GM12878 (cell line): Measurements from ENCODE around the gene FBN2. TPM values are rescaled to one million over a fixed set of nuclear protein-coding genes. Genes with fewer than 3 reads are reported as not detected.

Source experiments
- ATAC-seq: fragments of 200-7000 bp; cut with Tn5 transposase; 3 replicates; pipeline ENCODE4 v1.9.1; 2020; ENCODE audit warnings: mild to moderate bottlenecking, moderate library complexity
- BruUV-seq: library from RNA; stranded (reverse); fragments of 400-500 nt; replicated peaks from 2 replicates; lab custom pipeline; 2021; lab: Mats Ljungman, UMichigan
- CTCF ChIA-PET: fragments of 300-600 bp; sonication (Branson Sonifier 250); formaldehyde crosslinking; extraction: SDS; loops from one replicate; lab custom pipeline; 2021; ENCODE audit warnings: inconsistent platforms; lab: Yijun Ruan, JAX
- POLR2A ChIA-PET: fragments of 350-600 bp; formaldehyde crosslinking; extraction: SDS; loops from one replicate; lab custom pipeline; 2021; ENCODE audit warnings: inconsistent platforms; lab: Charles Lee
- RAD21 ChIA-PET: fragments of 300-600 bp; sonication (Branson Sonifier 250); formaldehyde crosslinking; loops from one replicate; lab custom pipeline; 2023; ENCODE audit warnings: antibody characterized with exemption; ENCODE audit not compliant: unreplicated experiment; lab: Charles Lee
- SMC1A ChIA-PET: fragments of 300-600 bp; sonication (Branson Sonifier 250); formaldehyde crosslinking; loops from one replicate; lab custom pipeline; 2023; ENCODE audit not compliant: unreplicated experiment, uncharacterized antibody; lab: Charles Lee
- DNase-seq: peaks from one replicate; pipeline ENCODE4 v3.0.0-alpha.2; 2011; ENCODE audit warnings: low read depth, low spot score
- FAIRE-seq: peaks from 3 replicates; lab custom pipeline; 2011; peaks lifted over from hg19 to GRCh38; lab: Jason Lieb, UNC
- H2AFZ ChIP-seq: 2 replicates; pipeline ENCODE4 v1.6.0; 2011; ENCODE audit warnings: low read depth, low read length, control low read depth; ENCODE audit not compliant: control insufficient read depth
- H3K27ac ChIP-seq: 2 replicates; pipeline ENCODE4 v1.5.1; 2011; ENCODE audit warnings: control low read depth; ENCODE audit not compliant: control insufficient read depth, insufficient read depth
- H3K27me3 ChIP-seq, 2 experiments: replicated peaks in 1 of 2; 2 replicates each; pipeline versions ENCODE4 v1.6.0 to v1.6.1; 2011; ENCODE audit warnings: low read length in 1 of 2; ENCODE audit not compliant: control insufficient read depth in 2 of 2, insufficient read depth in 2 of 2
- H3K36me3 ChIP-seq, 2 experiments: 2 replicates each; pipeline ENCODE4 v1.5.1; 2011; ENCODE audit warnings: low read length in 1 of 2; ENCODE audit not compliant: control insufficient read depth in 2 of 2, insufficient read depth in 2 of 2
- H3K4me1 ChIP-seq: 2 replicates; pipeline ENCODE4 v1.6.1; 2011; ENCODE audit warnings: mild to moderate bottlenecking, low read length, moderate library complexity, mixed read lengths; ENCODE audit not compliant: control insufficient read depth, insufficient read depth
- H3K4me2 ChIP-seq: 2 replicates; pipeline ENCODE4 v1.6.0; 2011; ENCODE audit warnings: control low read depth; ENCODE audit not compliant: control insufficient read depth, insufficient read depth
- H3K4me3 ChIP-seq: fragments of 200-600 bp; sonication (generic); 2 replicates; pipeline ENCODE4 v1.5.1; 2016
- H3K79me2 ChIP-seq: 2 replicates; pipeline ENCODE4 v1.6.0; 2011; ENCODE audit warnings: low read length; ENCODE audit not compliant: control insufficient read depth, insufficient read depth
- H3K9ac ChIP-seq: 2 replicates; pipeline ENCODE4 v1.8.0; 2011; ENCODE audit warnings: low read length, control low read depth, mixed read lengths; ENCODE audit not compliant: control insufficient read depth, insufficient read depth
- H3K9me3 ChIP-seq: replicated peaks from 3 replicates; pipeline ENCODE4 v1.5.1; 2011; ENCODE audit warnings: mild to moderate bottlenecking, low read length; ENCODE audit not compliant: control insufficient read depth, insufficient read depth
- H4K20me1 ChIP-seq: 2 replicates; pipeline ENCODE4 v1.6.0; 2011; ENCODE audit not compliant: control insufficient read depth, insufficient read depth
- CBX3 ChIP-seq: fragments of 200-600 bp; sonication (generic); IDR thresholded peaks from 2 replicates; pipeline ENCODE4 v1.6.1; 2016; ENCODE audit warnings: low read depth, borderline replicate concordance
- NFXL1 ChIP-seq: fragments of 450-650 bp; IDR thresholded peaks from 2 replicates; pipeline ENCODE4 v1.6.1; 2017; ENCODE audit warnings: antibody characterized with exemption, mild to moderate bottlenecking, borderline replicate concordance
- PAX8 ChIP-seq: fragments of 450-650 bp; IDR thresholded peaks from 2 replicates; pipeline ENCODE4 v1.6.1; 2017; ENCODE audit warnings: mild to moderate bottlenecking, moderate library complexity
- POLR2A ChIP-seq: IDR thresholded peaks from 2 replicates; pipeline ENCODE4 v1.6.1; 2011; ENCODE audit warnings: low read depth, mild to moderate bottlenecking, low read length
- RB1 ChIP-seq: fragments of 450-650 bp; formaldehyde crosslinking; IDR thresholded peaks from 2 replicates; pipeline ENCODE4 v1.6.1; 2017; ENCODE audit warnings: mild to moderate bottlenecking, borderline replicate concordance
- RELA ChIP-seq: fragments of 450-650 bp; IDR thresholded peaks from 2 replicates; pipeline ENCODE4 v1.8.0; 2014; ENCODE audit warnings: borderline replicate concordance; ENCODE audit not compliant: partially characterized antibody
- SREBF1 ChIP-seq: IDR thresholded peaks from 2 replicates; pipeline ENCODE4 v1.6.1; 2012; ENCODE audit warnings: mild to moderate bottlenecking, low read length
- STAT3 ChIP-seq: IDR thresholded peaks from 2 replicates; pipeline ENCODE4 v1.6.1; 2011; ENCODE audit warnings: low read depth, low read length, improper control_type of control experiment
- TCF12 ChIP-seq: IDR thresholded peaks from 2 replicates; pipeline ENCODE4 v1.6.1; 2011; ENCODE audit warnings: low read depth, mild to moderate bottlenecking, low read length
- WGBS: methylation state at CpG from one replicate; pipeline ENCODE4 v1.1.6; 2016; ENCODE audit warnings: low lambda C conversion rate; ENCODE audit not compliant: insufficient replicate concordance, insufficient coverage; ENCODE audit errors: missing lambda C conversion rate; 5-methylcytosine and 5-hydroxymethylcytosine counted together
- in situ Hi-C: fragments of 300-500 bp; cut with MboI; formaldehyde crosslinking; loops from 9 replicates; pipeline ENCODE4 v1.14.3; 2018; ENCODE audit warnings: mixed read lengths
- intact Hi-C: fragments of 100-400 bp; cut with micrococcal nuclease; formaldehyde crosslinking; loops from one replicate; pipeline ENCODE4 v1.14.2; 2022; ENCODE audit not compliant: unreplicated experiment
- polyA plus RNA-seq, 11 experiments: library from polyadenylated mRNA; depleted of rRNA in 4 of 11; unstranded in 6 of 11; stranded (reverse) in 5 of 11; fragments of >200 nt; fragmentation: Nextera tagmentation in 4 of 11; fragmentation: Illumina TruSeq in 1 of 11; extraction: Ambion mirVana in 4 of 11; extraction: Trizol in 1 of 11; gene quantifications; 1 replicate in 1 of 11; 2 replicates in 10 of 11; pipeline versions ENCODE4 v1.2.1 to v1.2.3, GENCODE V29; 2011 to 2016; ENCODE audit warnings: inconsistent platforms in 2 of 11, missing spikeins in 2 of 11, low read depth in 1 of 11
- total RNA-seq, 4 experiments: library from RNA; depleted of rRNA in 3 of 4; stranded (reverse); fragments of >200 nt in 3 of 4; fragmentation: Illumina TruSeq in 1 of 4; extraction: Trizol in 1 of 4; gene quantifications; 2 replicates each; pipeline versions ENCODE4 v1.2.1 to v1.2.3, GENCODE V29; 2013 to 2021
- TF ChIP-seq, protein P1 (sequence below): fragments of 450-650 bp; IDR thresholded peaks from 2 replicates; pipeline ENCODE4 v1.6.1; 2018; ENCODE audit warnings: mild to moderate bottlenecking, low read depth, moderate library complexity; ENCODE audit not compliant: partially characterized antibody
- TF ChIP-seq, protein P2 (sequence below): IDR thresholded peaks from 2 replicates; pipeline ENCODE4 v1.6.1; 2012; ENCODE audit warnings: mild to moderate bottlenecking, low read depth, low read length
- TF ChIP-seq, protein P3 (sequence below): fragments of 450-650 bp; formaldehyde crosslinking; IDR thresholded peaks from 2 replicates; pipeline ENCODE4 v1.4.0; 2020; ENCODE audit warnings: mild to moderate bottlenecking, moderate library complexity
- TF ChIP-seq, protein P4 (sequence below): fragments of 450-650 bp; IDR thresholded peaks from 2 replicates; pipeline ENCODE4 v1.6.1; 2017; ENCODE audit warnings: borderline replicate concordance

FBN2 gene
- total and polyA plus RNA-seq, 10 of the 15 experiments (the other 5 are each of a cell fraction or from before 2014, with no cell fraction given): 0.01 to 0.98 (median 0.10) TPM; not detected in 3

DNA sequence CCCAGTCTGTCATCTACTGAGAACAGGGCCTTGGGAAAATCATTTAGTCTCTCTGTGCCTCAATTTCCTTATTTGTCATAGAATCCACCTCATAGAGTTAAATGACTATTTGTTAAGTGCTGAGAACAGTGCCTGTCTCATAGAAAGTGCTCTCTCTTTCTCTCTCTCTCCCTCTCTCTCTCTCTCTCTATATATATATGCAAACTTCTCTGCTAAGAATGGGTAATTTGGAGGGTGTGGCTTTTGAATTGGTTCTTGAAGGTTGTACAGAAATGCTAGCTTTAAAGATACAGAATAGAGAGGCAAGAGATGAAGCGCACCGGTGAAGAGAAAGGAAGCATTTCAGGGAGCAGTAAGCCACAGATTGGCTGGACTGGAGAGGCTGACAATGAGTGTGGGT lies 197.4 kb downstream of the FBN2 start:
- Histone ChIP-seq H3K36me3 (no peaks in the 10 kb centered on the region), H3K4me1 (no peaks in the 10 kb centered on the region), H3K79me2 (no peaks in the 10 kb centered on the region), H3K9me3 (no peaks in the 10 kb centered on the region), H3K27ac (no peak overlapping the region), H4K20me1 (no peaks in the 10 kb centered on the region), H3K4me2 (no peak overlapping the region), H3K9ac (no peak overlapping the region), H3K4me3 (no peak overlapping the region), H3K27me3 (no peaks in the 10 kb centered on the region; a peak in 1 of 4 replicates), H2AFZ (no peak overlapping the region)
- intact Hi-C loops: no loop called here
- no TSS peak for BruUV-seq
- ChIA-PET SMC1A (interaction anchor here (0.7 to 1.2 kb wide), 2 partner anchors 61 to 86 kb away, joined by 3 to 4 read pairs; no protein-coding TSS in a partner anchor), POLR2A (no interaction called here), CTCF (interaction anchor here (1.3 kb wide), 1 partner anchor 16 kb away, joined by 3 read pairs; no protein-coding TSS in a partner anchor), RAD21 (interaction anchor here (1.0 kb wide), 1 partner anchor 87 kb away, joined by 3 read pairs; no protein-coding TSS in a partner anchor)
- 70% methylated on average over 2 of the region's 2 CpGs for WGBS
- in situ Hi-C loops: no loop called here
- ATAC-seq (no peak), FAIRE-seq (no peak), DNase-seq (no peak)
- no peak for TF ChIP-seq POLR2A
- TF ChIP-seq, protein P1, sequence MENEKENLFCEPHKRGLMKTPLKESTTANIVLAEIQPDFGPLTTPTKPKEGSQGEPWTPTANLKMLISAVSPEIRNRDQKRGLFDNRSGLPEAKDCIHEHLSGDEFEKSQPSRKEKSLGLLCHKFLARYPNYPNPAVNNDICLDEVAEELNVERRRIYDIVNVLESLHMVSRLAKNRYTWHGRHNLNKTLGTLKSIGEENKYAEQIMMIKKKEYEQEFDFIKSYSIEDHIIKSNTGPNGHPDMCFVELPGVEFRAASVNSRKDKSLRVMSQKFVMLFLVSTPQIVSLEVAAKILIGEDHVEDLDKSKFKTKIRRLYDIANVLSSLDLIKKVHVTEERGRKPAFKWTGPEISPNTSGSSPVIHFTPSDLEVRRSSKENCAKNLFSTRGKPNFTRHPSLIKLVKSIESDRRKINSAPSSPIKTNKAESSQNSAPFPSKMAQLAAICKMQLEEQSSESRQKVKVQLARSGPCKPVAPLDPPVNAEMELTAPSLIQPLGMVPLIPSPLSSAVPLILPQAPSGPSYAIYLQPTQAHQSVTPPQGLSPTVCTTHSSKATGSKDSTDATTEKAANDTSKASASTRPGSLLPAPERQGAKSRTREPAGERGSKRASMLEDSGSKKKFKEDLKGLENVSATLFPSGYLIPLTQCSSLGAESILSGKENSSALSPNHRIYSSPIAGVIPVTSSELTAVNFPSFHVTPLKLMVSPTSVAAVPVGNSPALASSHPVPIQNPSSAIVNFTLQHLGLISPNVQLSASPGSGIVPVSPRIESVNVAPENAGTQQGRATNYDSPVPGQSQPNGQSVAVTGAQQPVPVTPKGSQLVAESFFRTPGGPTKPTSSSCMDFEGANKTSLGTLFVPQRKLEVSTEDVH: no peak
- no peak for TF ChIP-seq TCF12
- TF ChIP-seq, protein P2, sequence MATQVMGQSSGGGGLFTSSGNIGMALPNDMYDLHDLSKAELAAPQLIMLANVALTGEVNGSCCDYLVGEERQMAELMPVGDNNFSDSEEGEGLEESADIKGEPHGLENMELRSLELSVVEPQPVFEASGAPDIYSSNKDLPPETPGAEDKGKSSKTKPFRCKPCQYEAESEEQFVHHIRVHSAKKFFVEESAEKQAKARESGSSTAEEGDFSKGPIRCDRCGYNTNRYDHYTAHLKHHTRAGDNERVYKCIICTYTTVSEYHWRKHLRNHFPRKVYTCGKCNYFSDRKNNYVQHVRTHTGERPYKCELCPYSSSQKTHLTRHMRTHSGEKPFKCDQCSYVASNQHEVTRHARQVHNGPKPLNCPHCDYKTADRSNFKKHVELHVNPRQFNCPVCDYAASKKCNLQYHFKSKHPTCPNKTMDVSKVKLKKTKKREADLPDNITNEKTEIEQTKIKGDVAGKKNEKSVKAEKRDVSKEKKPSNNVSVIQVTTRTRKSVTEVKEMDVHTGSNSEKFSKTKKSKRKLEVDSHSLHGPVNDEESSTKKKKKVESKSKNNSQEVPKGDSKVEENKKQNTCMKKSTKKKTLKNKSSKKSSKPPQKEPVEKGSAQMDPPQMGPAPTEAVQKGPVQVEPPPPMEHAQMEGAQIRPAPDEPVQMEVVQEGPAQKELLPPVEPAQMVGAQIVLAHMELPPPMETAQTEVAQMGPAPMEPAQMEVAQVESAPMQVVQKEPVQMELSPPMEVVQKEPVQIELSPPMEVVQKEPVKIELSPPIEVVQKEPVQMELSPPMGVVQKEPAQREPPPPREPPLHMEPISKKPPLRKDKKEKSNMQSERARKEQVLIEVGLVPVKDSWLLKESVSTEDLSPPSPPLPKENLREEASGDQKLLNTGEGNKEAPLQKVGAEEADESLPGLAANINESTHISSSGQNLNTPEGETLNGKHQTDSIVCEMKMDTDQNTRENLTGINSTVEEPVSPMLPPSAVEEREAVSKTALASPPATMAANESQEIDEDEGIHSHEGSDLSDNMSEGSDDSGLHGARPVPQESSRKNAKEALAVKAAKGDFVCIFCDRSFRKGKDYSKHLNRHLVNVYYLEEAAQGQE: no peak
- no peak for TF ChIP-seq CBX3
- no peak for TF ChIP-seq STAT3
- no peak for TF ChIP-seq SREBF1
- no peak for TF ChIP-seq PAX8
- TF ChIP-seq RB1: no peak
- TF ChIP-seq NFXL1: no peak
- TF ChIP-seq RELA: no peak
- TF ChIP-seq, protein P3, sequence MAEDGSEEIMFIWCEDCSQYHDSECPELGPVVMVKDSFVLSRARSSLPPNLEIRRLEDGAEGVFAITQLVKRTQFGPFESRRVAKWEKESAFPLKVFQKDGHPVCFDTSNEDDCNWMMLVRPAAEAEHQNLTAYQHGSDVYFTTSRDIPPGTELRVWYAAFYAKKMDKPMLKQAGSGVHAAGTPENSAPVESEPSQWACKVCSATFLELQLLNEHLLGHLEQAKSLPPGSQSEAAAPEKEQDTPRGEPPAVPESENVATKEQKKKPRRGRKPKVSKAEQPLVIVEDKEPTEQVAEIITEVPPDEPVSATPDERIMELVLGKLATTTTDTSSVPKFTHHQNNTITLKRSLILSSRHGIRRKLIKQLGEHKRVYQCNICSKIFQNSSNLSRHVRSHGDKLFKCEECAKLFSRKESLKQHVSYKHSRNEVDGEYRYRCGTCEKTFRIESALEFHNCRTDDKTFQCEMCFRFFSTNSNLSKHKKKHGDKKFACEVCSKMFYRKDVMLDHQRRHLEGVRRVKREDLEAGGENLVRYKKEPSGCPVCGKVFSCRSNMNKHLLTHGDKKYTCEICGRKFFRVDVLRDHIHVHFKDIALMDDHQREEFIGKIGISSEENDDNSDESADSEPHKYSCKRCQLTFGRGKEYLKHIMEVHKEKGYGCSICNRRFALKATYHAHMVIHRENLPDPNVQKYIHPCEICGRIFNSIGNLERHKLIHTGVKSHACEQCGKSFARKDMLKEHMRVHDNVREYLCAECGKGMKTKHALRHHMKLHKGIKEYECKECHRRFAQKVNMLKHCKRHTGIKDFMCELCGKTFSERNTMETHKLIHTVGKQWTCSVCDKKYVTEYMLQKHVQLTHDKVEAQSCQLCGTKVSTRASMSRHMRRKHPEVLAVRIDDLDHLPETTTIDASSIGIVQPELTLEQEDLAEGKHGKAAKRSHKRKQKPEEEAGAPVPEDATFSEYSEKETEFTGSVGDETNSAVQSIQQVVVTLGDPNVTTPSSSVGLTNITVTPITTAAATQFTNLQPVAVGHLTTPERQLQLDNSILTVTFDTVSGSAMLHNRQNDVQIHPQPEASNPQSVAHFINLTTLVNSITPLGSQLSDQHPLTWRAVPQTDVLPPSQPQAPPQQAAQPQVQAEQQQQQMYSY (CRISPR knock-in tag): no peak
- TF ChIP-seq, protein P4, sequence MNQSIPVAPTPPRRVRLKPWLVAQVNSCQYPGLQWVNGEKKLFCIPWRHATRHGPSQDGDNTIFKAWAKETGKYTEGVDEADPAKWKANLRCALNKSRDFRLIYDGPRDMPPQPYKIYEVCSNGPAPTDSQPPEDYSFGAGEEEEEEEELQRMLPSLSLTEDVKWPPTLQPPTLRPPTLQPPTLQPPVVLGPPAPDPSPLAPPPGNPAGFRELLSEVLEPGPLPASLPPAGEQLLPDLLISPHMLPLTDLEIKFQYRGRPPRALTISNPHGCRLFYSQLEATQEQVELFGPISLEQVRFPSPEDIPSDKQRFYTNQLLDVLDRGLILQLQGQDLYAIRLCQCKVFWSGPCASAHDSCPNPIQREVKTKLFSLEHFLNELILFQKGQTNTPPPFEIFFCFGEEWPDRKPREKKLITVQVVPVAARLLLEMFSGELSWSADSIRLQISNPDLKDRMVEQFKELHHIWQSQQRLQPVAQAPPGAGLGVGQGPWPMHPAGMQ: no peak
